Activated CD8-positive, alpha-beta memory T cell treated with anti-CD3 and anti-CD28 coated beads, Interleukin-2, amount 10 ng/mL, durations not matched to agents 7 days and 5 days (primary cell): Measurements from ENCODE around the gene RNU1-2. TPM values are rescaled to one million over a fixed set of nuclear protein-coding genes. Genes with fewer than 3 reads are reported as not detected.
"Not testable (repeated sequence)": the region's sequence is repeated elsewhere in the genome, so short reads cannot be mapped to it uniquely, and the experiment has no call there.

Source experiments
- ATAC-seq: fragments of 150-1000 bp; cut with Tn5 transposase; one replicate; pipeline ENCODE4 v1.10.0; 2021; ENCODE audit warnings: moderate library complexity
- CTCF ChIA-PET: fragments of 350-600 bp; sonication (Branson Sonifier 250); formaldehyde crosslinking; loops from one replicate; lab custom pipeline; 2021; ENCODE audit warnings: antibody characterized with exemption; lab: Charles Lee
- DNase-seq: peaks from one replicate; pipeline ENCODE4 v3.0.0-alpha.2; 2020
- H3K27ac Mint-ChIP-seq: one replicate; pipeline ENCODE4 v1.8.0; 2021; ENCODE audit warnings: mild to moderate bottlenecking, mixed read lengths
- H3K27me3 Mint-ChIP-seq: one replicate; pipeline ENCODE4 v1.8.0; 2021; ENCODE audit warnings: mixed read lengths
- H3K36me3 Mint-ChIP-seq: one replicate; pipeline ENCODE4 v1.8.0; 2021; ENCODE audit warnings: mild to moderate bottlenecking, mixed read lengths
- H3K4me1 Mint-ChIP-seq: one replicate; pipeline ENCODE4 v1.8.0; 2021; ENCODE audit warnings: mixed read lengths
- H3K4me3 Mint-ChIP-seq: one replicate; pipeline ENCODE4 v1.8.0; 2021; ENCODE audit warnings: mild to moderate bottlenecking, moderate library complexity, mixed read lengths
- H3K9me3 Mint-ChIP-seq: one replicate; pipeline ENCODE4 v1.8.0; 2022; ENCODE audit warnings: low read depth, mixed read lengths
- total RNA-seq, 2 experiments: library from RNA; stranded (reverse); gene quantifications; one replicate each; pipeline ENCODE4 v1.2.3, GENCODE V29; 2021

Gene RNU1-2
- total RNA-seq, 2 experiments from 2014 or later, result 922 to 3,744 TPM

DNA sequence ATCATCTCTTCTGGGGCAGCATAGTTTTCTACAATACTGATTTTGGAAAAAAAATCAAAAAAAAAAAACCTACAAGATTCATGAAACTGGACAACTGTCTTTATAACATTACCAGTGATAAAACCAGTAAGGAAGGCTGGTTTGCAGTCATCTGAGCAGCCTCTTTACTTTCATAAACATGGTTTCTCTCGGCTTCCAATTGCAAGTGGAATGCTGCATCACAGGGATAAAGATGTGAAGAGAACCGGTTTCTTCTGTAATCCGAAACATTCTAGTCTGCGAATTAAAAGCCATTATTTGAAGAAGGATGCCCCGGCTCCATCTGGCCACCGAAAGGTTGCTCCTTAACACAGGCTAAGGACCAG lies 565 bp upstream of the RNU1-2 start:
- not testable (repeated sequence) for ATAC-seq

DNA sequence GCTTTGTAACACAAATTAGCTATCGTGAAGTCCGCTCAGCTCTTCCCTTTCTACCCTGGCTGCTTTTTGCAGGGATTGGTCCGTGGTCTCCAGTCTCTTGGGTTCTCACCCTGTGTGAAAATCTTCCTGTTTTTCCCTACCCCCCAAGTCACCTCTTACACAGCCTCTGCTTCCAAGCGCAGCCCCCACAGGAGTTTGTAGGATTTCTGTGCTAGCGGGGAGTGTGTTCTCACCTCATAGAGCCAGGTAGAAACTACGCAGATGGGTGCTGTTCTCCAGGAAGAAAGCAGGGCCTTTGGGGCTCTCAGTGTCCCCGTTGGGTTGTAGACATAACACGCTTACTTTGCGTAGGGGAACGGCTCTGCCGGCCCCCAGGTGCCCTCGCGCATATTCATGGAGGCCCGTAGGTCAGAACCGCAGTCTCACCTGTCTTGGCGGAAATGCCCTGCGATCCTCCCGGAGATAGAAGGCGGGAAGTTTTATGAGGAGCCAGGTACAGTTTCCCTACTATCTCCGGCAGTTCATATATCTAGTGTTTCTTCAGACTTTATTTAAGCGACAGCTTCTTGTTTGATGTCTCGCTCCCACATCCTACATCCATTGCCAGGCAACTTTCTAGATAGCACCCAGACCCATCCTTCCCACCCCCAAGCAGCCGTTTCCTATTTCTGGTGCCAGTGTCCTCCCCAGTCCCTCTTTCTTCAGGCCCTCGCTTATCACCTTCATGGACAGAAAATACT lies 706 bp downstream of the RNU1-2 start:
- H3K27me3 Mint-ChIP-seq, result peaks cover 26% of the 10 kb centered on the region
- H3K36me3 Mint-ChIP-seq, H3K9me3 Mint-ChIP-seq, CTCF ChIA-PET: not testable (repeated sequence)
- ATAC-seq (peak; percentile 24), DNase-seq (peak; percentile 83)
- peak overlapping the region; percentile 73 for H3K4me3 Mint-ChIP-seq
- peaks cover 37% of the 10 kb centered on the region for H3K4me1 Mint-ChIP-seq
- H3K27ac Mint-ChIP-seq, result peak overlapping the region; percentile 100

More for the DNA sequence above, 565 bp upstream of the RNU1-2 start:
- H3K9me3 Mint-ChIP-seq, H3K36me3 Mint-ChIP-seq, CTCF ChIA-PET, DNase-seq: not testable (repeated sequence)
- Mint-ChIP-seq H3K4me1 (peaks cover 28% of the 10 kb centered on the region), H3K27me3 (peaks cover 37% of the 10 kb centered on the region), H3K4me3 (peak overlapping the region; percentile 73), H3K27ac (peak overlapping the region; percentile 100)

DNA sequence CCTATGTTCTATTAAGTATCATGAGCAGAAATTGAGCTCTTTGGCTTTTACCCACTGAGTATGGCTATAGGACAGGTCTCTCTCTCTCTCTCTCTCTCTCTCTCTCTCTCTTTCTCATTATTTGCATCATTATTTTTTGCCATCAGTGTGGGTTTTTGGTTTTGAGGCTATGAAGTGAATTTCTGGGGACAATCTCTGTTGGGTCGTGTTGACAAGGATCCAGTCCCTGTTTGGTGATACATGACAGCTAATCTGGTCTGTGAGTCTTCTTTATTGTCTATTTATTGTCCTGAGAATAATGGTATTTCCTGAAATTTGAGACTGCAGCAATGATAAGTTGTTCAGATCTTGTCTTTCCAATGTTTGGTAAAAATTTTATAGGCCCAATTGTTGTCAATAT lies 1.9 kb downstream of the RNU1-2 start:
- peaks cover 47% of the 10 kb centered on the region for H3K4me1 Mint-ChIP-seq
- H3K9me3 Mint-ChIP-seq, DNase-seq, H3K36me3 Mint-ChIP-seq, CTCF ChIA-PET, ATAC-seq: not testable (repeated sequence)
- peaks cover 15% of the 10 kb centered on the region for H3K27me3 Mint-ChIP-seq
- peak overlapping the region; percentile 47 for H3K4me3 Mint-ChIP-seq
- peak overlapping the region; percentile 61 for H3K27ac Mint-ChIP-seq

DNA sequence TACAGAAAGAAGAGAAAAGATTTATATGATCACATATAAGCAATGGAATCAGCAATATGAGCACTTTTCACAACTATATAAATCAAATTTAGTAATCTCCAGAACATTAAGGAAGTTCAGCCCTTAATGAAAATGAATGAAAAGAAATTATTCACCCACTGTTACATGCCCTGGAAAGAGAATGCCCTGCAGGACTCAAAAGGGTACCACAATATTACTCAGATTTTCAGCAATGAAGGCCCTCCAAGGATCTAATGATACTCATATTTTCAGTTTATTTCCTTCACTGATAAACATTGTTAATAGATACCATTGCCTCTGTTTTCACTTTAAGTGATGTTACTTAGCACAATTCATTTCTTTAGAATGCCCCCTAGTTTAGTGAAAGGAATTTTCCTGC lies 2.5 kb downstream of the RNU1-2 start:
- H3K36me3 Mint-ChIP-seq, H3K27ac Mint-ChIP-seq, H3K4me3 Mint-ChIP-seq, ATAC-seq, DNase-seq, H3K9me3 Mint-ChIP-seq: not testable (repeated sequence)
- H3K4me1 Mint-ChIP-seq, result peaks cover 52% of the 10 kb centered on the region
- H3K27me3 Mint-ChIP-seq, result peaks cover 14% of the 10 kb centered on the region
- CTCF ChIA-PET, result interaction anchor here (2.1 kb wide), 1 partner anchor 189 kb away, joined by 6 read pairs; no protein-coding TSS in a partner anchor

DNA sequence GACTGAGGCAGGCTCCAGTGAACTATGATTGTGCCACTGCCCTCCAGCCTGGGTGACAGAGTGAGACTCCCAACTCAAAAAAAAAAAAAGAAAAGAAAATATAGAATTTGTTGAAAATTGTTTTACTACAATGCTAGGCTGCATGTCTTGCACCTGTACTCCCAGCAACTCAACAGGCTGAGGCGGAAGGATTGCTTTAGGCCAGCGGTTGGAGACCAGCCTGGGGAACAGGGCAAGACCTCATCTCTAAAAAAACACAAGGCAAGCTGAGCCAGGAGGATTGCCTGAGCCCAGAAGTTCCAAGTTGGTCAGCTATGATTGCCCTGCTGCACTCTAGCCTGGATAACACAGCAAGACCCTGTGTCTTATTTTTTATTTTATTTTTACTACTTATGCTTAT lies 3.2 kb downstream of the RNU1-2 start:
- ATAC-seq, H3K36me3 Mint-ChIP-seq, H3K27ac Mint-ChIP-seq, H3K9me3 Mint-ChIP-seq, H3K4me3 Mint-ChIP-seq, DNase-seq: not testable (repeated sequence)
- H3K4me1 Mint-ChIP-seq, result peaks cover 58% of the 10 kb centered on the region
- H3K27me3 Mint-ChIP-seq, result peaks cover 10% of the 10 kb centered on the region
- CTCF ChIA-PET, result interaction anchor here (2.1 kb wide), 1 partner anchor 190 kb away, joined by 6 read pairs; no protein-coding TSS in a partner anchor

DNA sequence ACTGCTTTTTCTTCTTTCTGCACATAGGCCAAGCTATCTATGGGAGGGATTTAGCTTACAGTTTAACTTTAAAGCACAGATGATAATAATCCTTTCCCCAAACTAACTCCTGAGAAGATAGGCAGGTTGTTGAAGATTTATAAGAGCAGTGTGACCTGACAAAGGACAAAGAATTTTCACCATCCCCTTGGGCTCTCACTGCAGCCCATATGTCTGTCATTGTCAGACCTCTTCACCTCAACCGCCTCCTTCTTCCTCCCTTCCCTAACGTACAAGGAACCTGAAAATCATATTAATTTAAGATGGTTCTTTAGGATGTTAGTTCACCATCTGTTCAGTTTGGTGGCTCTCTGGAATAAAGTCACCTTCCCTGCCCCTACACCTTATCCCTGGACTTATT lies 5.0 kb downstream of the RNU1-2 start:
- H3K36me3 Mint-ChIP-seq, result peaks cover 2% of the 10 kb centered on the region
- H3K4me3 Mint-ChIP-seq, result no peak overlapping the region
- no peak overlapping the region for H3K27ac Mint-ChIP-seq
- DNase-seq (no peak), ATAC-seq (no peak)
- peaks cover 7% of the 10 kb centered on the region for H3K27me3 Mint-ChIP-seq
- H3K4me1 Mint-ChIP-seq, result peaks cover 44% of the 10 kb centered on the region
- CTCF ChIA-PET, result no interaction called here
- no peaks in the 10 kb centered on the region for H3K9me3 Mint-ChIP-seq

DNA sequence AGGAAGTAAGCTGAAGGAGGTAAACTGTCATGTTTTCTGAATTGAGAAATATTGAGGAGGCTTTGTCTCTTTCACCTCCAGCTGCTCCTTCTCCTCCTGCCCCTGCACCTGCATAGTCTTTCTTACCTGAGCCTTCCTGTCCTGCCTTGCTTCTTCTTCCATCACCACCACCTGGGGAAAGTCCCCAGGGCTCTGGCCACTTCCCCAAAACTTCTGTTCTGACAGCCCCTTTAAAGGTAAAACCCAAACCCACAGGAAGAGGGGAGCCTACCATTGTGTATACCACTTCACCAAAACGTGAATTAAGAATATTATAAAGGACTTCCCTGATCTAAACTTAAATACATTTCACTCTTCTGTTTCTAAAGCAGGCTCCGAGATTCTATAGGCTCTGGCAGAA lies 5.6 kb downstream of the RNU1-2 start:
- peak; percentile 46 for DNase-seq
- H3K27me3 Mint-ChIP-seq, H3K36me3 Mint-ChIP-seq, H3K9me3 Mint-ChIP-seq, ATAC-seq, H3K27ac Mint-ChIP-seq, H3K4me3 Mint-ChIP-seq: not testable (repeated sequence)
- H3K4me1 Mint-ChIP-seq, result peaks cover 42% of the 10 kb centered on the region
- CTCF ChIA-PET, result interaction anchor here (1.4 kb wide), 1 partner anchor 192 kb away, joined by 3 read pairs; no protein-coding TSS in a partner anchor

DNA sequence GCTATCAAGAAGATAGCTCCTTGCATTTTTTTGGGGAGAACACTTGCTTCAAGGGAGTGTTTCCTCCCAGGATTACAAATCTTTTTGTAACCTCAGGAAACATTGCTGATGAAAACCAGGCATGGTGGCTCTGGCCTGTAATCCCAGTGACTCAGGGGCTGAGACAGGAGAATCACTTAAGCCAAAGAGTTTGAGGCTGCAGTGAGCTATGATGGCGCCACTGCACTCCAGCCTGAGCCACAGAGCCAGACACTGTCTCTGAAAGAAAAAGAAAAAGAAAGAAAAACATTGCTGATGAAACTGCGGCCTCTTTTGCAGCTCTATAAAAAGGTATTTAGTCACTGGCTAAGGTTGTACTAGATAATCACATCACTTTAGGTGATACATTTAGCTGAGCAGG lies 7.3 kb downstream of the RNU1-2 start:
- CTCF ChIA-PET, result interaction anchor here (1.1 to 1.5 kb wide), 4 partner anchors 14 to 290 kb away, joined by 3 read pairs; partner anchors contain the start of gene NBPF1
- no peak overlapping the region for H3K27ac Mint-ChIP-seq
- no peak for ATAC-seq
- no peaks in the 10 kb centered on the region for H3K9me3 Mint-ChIP-seq
- peaks cover 35% of the 10 kb centered on the region for H3K4me1 Mint-ChIP-seq
- DNase-seq, result no peak
- peak overlapping the region; percentile 25 for H3K4me3 Mint-ChIP-seq
- no peaks in the 10 kb centered on the region for H3K36me3 Mint-ChIP-seq
- H3K27me3 Mint-ChIP-seq, result peaks cover 4% of the 10 kb centered on the region

DNA sequence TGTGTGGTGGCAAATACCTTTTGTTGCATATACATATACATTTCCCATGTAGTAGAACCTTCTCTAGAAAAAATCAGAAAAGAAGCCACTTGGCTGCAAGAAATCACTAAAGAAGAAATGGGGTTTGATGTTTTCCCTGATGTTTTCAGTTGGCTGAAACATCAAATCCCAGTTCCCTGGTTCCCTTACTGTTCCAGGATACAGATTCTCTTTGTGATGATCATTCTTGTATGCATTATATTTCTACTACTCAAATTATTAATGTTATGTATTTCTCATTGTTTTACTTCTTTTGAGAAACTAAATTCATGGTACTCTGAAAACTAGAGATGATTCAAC lies 7.6 kb downstream of the RNU1-2 start:
- CTCF ChIA-PET, result interaction anchor here (0.9 to 1.5 kb wide), 5 partner anchors 14 to 290 kb away, joined by 3 read pairs; partner anchors contain the start of gene NBPF1
- Mint-ChIP-seq H3K27ac (no peak overlapping the region), H3K9me3 (no peaks in the 10 kb centered on the region), H3K36me3 (no peaks in the 10 kb centered on the region), H3K27me3 (peaks cover 3% of the 10 kb centered on the region), H3K4me1 (peaks cover 34% of the 10 kb centered on the region), H3K4me3 (peak overlapping the region; percentile 25)
- ATAC-seq (no peak), DNase-seq (no peak)

DNA sequence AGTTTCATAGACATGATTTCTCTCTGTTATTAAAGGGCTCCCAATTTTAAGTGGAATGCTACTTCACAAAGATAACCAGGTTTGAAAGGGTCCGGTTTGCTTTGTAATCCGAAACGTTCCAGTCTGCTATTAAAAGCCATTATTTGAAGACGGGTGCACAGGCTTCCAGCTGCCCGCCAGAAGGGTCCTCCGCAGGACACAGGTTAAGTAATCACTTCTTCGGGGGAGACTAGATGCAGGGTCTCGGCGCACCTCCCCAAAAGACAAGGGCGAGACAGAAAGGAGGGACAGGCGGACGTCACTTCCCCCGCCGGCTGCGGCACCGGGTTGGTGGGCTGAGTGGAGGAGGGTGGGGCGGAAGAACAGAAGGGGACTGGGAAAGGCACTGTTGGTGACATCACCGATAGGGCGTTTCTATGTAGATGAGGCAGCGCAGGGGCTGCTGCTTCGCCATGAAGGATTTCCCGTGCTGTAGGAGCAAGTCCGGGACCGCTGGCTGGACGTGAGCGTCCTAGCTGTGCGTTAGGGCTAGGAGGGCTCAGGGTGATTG lies 8.9 kb downstream of the RNU1-2 start:
- Mint-ChIP-seq H3K9me3 (no peaks in the 10 kb centered on the region), H3K27me3 (peaks cover 3% of the 10 kb centered on the region), H3K4me3 (no peak overlapping the region), H3K36me3 (no peaks in the 10 kb centered on the region), H3K4me1 (peaks cover 34% of the 10 kb centered on the region), H3K27ac (no peak overlapping the region)
- peak; percentile 100 for DNase-seq
- peak; percentile 91 for ATAC-seq
- CTCF ChIA-PET, result interaction anchor here (0.8 to 1.5 kb wide), 4 partner anchors 16 to 292 kb away, joined by 3 read pairs; partner anchors contain the start of gene NBPF1

DNA sequence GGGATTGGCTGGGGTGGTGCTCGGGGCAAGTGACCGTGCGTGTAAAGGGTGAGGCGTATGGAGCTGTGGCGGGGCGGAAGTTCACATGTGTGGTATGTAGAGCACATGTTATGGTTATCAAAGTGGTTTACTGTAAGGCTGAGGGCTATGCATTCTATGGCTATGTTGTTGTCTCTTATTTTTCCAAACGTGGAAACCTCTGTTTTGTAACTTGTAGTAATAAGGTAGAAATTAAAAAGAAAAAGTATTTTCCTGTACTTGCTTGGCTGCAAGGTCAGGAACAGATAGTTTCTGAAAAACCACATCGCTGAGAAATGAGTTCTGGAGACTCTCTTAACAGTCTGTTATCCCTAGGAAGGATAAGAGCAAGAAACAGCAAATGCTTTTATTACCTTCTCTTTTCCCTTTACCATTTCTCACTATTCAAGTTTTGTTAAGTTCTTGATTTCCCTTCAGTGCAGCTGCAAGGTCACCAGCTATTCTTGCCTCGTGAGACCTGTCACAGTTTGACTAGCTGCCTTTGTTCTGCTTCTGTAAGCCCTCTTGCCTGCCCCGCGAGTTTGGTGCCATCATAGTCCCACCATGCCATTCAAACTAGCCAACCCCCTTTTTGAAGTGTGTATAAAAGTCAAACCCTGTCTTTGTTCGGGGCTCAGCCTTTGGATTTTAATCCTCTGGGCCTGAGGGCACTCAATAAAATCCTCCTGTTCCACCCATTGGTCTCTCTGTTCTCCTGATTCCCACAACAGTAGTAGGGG lies 9.5 kb downstream of the RNU1-2 start:
- CTCF ChIA-PET, result interaction anchor here (0.8 to 1.6 kb wide), 2 partner anchors 55 to 261 kb away, joined by 3 to 4 read pairs; no protein-coding TSS in a partner anchor
- H3K27me3 Mint-ChIP-seq, result peaks cover 4% of the 10 kb centered on the region
- peak; percentile 76 for ATAC-seq
- H3K9me3 Mint-ChIP-seq, result no peaks in the 10 kb centered on the region
- no peaks in the 10 kb centered on the region for H3K36me3 Mint-ChIP-seq
- no peak overlapping the region for H3K4me3 Mint-ChIP-seq
- peak; percentile 75 for DNase-seq
- no peak overlapping the region for H3K27ac Mint-ChIP-seq
- H3K4me1 Mint-ChIP-seq, result peaks cover 36% of the 10 kb centered on the region

DNA sequence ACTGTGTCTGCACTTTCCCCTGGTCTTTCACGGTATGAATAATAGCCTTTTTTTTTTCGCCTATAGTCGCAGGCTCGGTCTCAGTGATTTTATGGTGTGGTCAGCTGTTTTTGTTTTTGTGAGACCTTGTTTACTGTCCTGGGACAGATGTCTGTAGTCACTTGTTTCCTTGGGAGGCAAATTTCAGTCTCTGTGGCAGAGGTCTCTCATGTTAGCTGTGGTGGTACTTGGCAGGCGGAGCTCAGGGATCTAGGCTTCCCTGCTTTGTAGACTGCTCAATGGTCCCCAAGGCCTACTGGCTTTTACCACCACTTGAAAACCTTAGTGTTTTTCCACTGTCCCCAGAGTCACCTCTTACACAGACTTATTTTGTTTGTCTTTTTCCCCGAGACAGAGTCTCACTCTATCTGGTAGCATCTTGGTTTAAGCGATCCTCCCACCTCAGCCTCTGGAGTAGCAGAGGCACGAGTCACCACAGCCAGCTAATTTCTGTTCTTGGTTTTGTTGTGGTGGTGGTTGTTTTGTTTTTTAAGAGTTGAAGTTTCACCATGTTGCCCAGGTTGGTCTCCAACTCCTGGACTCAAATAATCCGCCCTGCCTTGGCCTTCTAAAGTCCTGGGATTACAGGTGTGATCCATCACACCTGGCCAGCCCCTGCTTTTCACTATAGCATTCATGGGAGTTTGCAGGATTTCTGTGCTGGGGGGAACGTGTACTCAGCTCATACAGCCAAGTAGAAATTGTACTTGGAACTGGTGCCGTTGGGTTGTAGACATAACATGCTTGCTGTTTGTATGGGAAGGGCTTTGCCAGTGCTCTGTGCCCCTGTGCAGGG lies 10.3 kb downstream of the RNU1-2 start:
- ATAC-seq, result no peak
- Mint-ChIP-seq H3K36me3 (no peaks in the 10 kb centered on the region), H3K27me3 (peaks cover 4% of the 10 kb centered on the region), H3K4me3 (no peak overlapping the region), H3K27ac (no peak overlapping the region), H3K9me3 (no peaks in the 10 kb centered on the region), H3K4me1 (peaks cover 30% of the 10 kb centered on the region)
- no peak for DNase-seq
- CTCF ChIA-PET, result interaction anchor here (0.7 to 1.6 kb wide), 2 partner anchors 54 to 219 kb away, joined by 3 to 4 read pairs; no protein-coding TSS in a partner anchor
